ENCODE results near the gene PHLDB1.

Gene PHLDB1

GRCh38 chr11:118638726-118639125, 31.3 kb downstream of the PHLDB1 start:
- DNase-seq (ENCODE audit: low read depth in 2 of 2), result no peak

- DNase-seq (ENCODE audit: low read depth in 2 of 2), result no peak
Observed at GRCh38 chr11:118639899-118640298, 32.5 kb downstream of the PHLDB1 start.

GRCh38 chr11:118640332-118641154, 33.1 kb downstream of the PHLDB1 start:
- no peak for DNase-seq (ENCODE audit: low read depth in 2 of 2)

- no peak for DNase-seq (ENCODE audit: low read depth in 2 of 2)
Observed at GRCh38 chr11:118641397-118642019, 34.1 kb downstream of the PHLDB1 start.

GRCh38 chr11:118643142-118643994, 36.0 kb downstream of the PHLDB1 start:
- DNase-seq (ENCODE audit: low read depth in 2 of 2), result no peak

GRCh38 chr11:118643995-118644345, 36.6 kb downstream of the PHLDB1 start:
- DNase-seq (ENCODE audit: low read depth in 2 of 2), result no peak

- no peak for DNase-seq (ENCODE audit: low read depth in 2 of 2)
Observed at GRCh38 chr11:118644496-118644895, 37.1 kb downstream of the PHLDB1 start.

- DNase-seq (ENCODE audit: low read depth in 2 of 2), result no peak
Observed at GRCh38 chr11:118645066-118645715, 37.8 kb downstream of the PHLDB1 start.

GRCh38 chr11:118646393-118646792, 39.0 kb downstream of the PHLDB1 start:
- DNase-seq (ENCODE audit: low read depth in 2 of 2), result no peak

GRCh38 chr11:118648291-118648690, 40.9 kb downstream of the PHLDB1 start:
- no peak for DNase-seq (ENCODE audit: low read depth in 2 of 2)

GRCh38 chr11:118649941-118650340, 42.5 kb downstream of the PHLDB1 start:
- no peak for DNase-seq (ENCODE audit: low read depth in 2 of 2)

- no peak for DNase-seq (ENCODE audit: low read depth in 2 of 2)
Observed at GRCh38 chr11:118650366-118650765, 43.0 kb downstream of the PHLDB1 start.

- no peak for DNase-seq (ENCODE audit: low read depth in 2 of 2)
Observed at GRCh38 chr11:118651820-118652219, 44.4 kb downstream of the PHLDB1 start.

- no peak for DNase-seq (ENCODE audit: low read depth in 2 of 2)
Observed at GRCh38 chr11:118652681-118653181, 45.3 kb downstream of the PHLDB1 start.

- DNase-seq (ENCODE audit: low read depth in 2 of 2), result no peak
Observed at GRCh38 chr11:118653684-118654390, 46.4 kb downstream of the PHLDB1 start.

GRCh38 chr11:118655486-118656190, 48.2 kb downstream of the PHLDB1 start:
- DNase-seq (ENCODE audit: low read depth in 2 of 2), result no peak

GRCh38 chr11:118656563-118657165, 49.2 kb downstream of the PHLDB1 start:
- no peak for DNase-seq (ENCODE audit: low read depth in 2 of 2)

- DNase-seq (ENCODE audit: low read depth in 2 of 2), result no peak
Observed at GRCh38 chr11:118657238-118657637, 49.8 kb downstream of the PHLDB1 start.

GRCh38 chr11:118657709-118658428, 50.5 kb downstream of the PHLDB1 start:
- no peak for DNase-seq (ENCODE audit: low read depth in 2 of 2)

Measured in stimulated activated CD4-positive, alpha-beta T cell treated with anti-CD3 and anti-CD28 coated beads, Interleukin-4, amount 100 ng/mL, for 48 hours (primary cell).